SKM-1 treated with dmso at 0.1 percent for 144 hours (cell line): ENCODE results near the gene BRPF3.

Source experiments
- DNase-seq: peaks from one replicate; lab custom pipeline; 2025; ENCODE audit not compliant: unreplicated experiment; lab: John Stamatoyannopoulos, UW

Gene BRPF3

GRCh38 chr6:36227379-36228228 is 31.1 kb downstream of the BRPF3 start:
- DNase-seq: no peak

GRCh38 chr6:36229223-36229622 is 32.7 kb downstream of the BRPF3 start:
- DNase-seq: no peak

GRCh38 chr6:36230371-36230770 is 33.8 kb downstream of the BRPF3 start:
- DNase-seq: no peak

- DNase-seq: peak; percentile 78
Observed at GRCh38 chr6:36232172-36232571, 35.6 kb downstream of the BRPF3 start.

GRCh38 chr6:36235309-36235708 is 38.8 kb downstream of the BRPF3 start:
- DNase-seq: no peak

- no peak for DNase-seq
Observed at GRCh38 chr6:36235862-36236261, 39.3 kb downstream of the BRPF3 start.

GRCh38 chr6:36239774-36240173 is 43.2 kb downstream of the BRPF3 start:
- DNase-seq: no peak

- DNase-seq: peak; percentile 48
Observed at GRCh38 chr6:36241728-36242127, 45.2 kb downstream of the BRPF3 start.

- no peak for DNase-seq
Observed at GRCh38 chr6:36242161-36242560, 45.6 kb downstream of the BRPF3 start.

GRCh38 chr6:36242626-36243025 is 46.1 kb downstream of the BRPF3 start:
- DNase-seq: no peak

- DNase-seq: no peak
Observed at GRCh38 chr6:36243562-36244212, 47.1 kb downstream of the BRPF3 start.

GRCh38 chr6:36244641-36245280 is 48.2 kb downstream of the BRPF3 start:
- no peak for DNase-seq

- no peak for DNase-seq
Observed at GRCh38 chr6:36245572-36246061, 49.1 kb downstream of the BRPF3 start.

GRCh38 chr6:36246506-36247268 is 50.1 kb downstream of the BRPF3 start:
- DNase-seq: peak; percentile 66

- DNase-seq: no peak
Observed at GRCh38 chr6:36247693-36248092, 51.1 kb downstream of the BRPF3 start.

GRCh38 chr6:36248980-36249379 is 52.4 kb downstream of the BRPF3 start:
- DNase-seq: no peak

GRCh38 chr6:36249536-36249935 is 53.0 kb downstream of the BRPF3 start:
- DNase-seq: no peak

GRCh38 chr6:36252005-36252404 is 55.5 kb downstream of the BRPF3 start:
- DNase-seq: no peak

GRCh38 chr6:36263390-36264000 is 67.0 kb downstream of the BRPF3 start:
- no peak for DNase-seq

GRCh38 chr6:36265744-36266143 is 69.2 kb downstream of the BRPF3 start:
- no peak for DNase-seq
